Adipose tissue (tissue), 3 donors: ENCODE results near the gene CSPG4. TPM values are rescaled to one million over a fixed set of nuclear protein-coding genes. Genes with fewer than 3 reads are reported as not detected.
"Not testable (repeated sequence)": the region's sequence is repeated elsewhere in the genome, so short reads cannot be mapped to it uniquely, and the experiment has no call there.

ENCODE experiments used
- H3K27ac ChIP-seq: one replicate; pipeline ENCODE4 v1.5.1; 2013; ENCODE audit warnings: low read depth, low read length
- WGBS, 3 donors: extraction: QIAGEN DNeasy Blood & Tissue Kit; methylation state at CpG; one replicate each; pipeline ENCODE4 v1.1.7; 2013; 5-methylcytosine and 5-hydroxymethylcytosine counted together
- polyA plus RNA-seq, 3 donors: library from polyadenylated mRNA; stranded (reverse); fragments of 200-250 nt; gene quantifications; one replicate each; pipeline ENCODE4 v1.2.3, GENCODE V29; 2013
- donor health status: healthy with polysubstance abuse.
- donor health status: Bipolar disorder and iron deficiency.
- donor health status: healthy.

Gene CSPG4
- polyA plus RNA-seq, 3 donors, result 7.4 to 82.9 (median 25.3) TPM

DNA sequence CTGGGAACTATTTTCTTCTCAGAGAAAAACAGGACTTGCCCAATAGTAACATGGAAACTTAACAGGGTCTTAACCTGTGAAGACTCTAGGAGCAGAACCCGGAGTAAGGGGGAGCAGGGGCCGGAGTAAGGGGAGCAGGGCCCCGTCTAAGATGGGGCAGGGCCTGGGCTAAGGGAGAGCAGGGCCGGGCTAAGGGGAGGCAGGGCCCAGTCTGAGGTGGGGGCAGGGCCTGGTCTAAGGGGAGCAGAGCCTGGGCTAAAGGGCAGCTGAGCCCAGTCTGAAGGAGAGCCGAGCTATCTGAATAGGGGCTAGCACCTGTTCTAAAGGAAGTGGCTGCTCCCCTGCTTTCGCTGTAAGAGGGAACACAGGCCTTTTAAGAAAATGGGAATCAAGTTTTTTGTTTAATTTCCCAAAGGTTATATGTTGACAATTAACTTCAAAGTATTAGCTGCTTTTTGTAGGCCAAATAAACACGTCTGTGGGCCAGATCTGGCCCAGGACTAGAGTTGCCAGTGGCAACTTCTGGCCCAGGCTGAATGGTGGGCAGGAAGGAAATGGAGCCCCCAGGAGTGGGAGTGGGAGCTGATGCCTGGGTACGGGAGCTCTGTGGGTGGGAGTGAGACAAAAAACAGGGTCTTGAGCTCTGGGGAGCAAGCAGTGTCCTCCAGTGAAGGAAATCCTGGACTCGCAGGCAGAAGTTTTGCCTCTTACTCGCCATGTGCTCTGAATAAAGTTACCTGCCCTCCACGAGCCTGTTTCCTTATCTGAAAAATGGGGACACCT is 32.5 kb downstream of the CSPG4 start:
- no peak overlapping the region for H3K27ac ChIP-seq
- 72 to 78% (median 77%) methylated on average over 11 of the region's 11 CpGs for WGBS, 3 donors

DNA sequence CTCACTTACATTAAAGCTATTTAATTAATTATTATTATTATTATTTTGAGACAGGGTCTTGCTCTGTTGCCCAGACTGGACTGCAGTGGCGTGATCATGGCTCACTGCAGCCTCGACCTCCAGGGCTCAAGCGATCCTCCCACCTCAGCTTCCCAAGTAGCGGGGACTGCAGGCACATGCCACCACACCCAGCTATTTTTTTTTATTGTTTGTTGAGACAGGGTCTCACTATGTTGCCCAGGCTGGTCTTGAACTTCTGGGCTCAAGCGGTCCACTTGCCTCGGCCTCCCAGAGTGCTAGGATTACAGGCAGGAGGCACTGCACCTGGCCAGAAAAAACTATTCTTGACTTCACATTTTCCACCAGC is 34.3 kb downstream of the CSPG4 start:
- H3K27ac ChIP-seq, result not testable (repeated sequence)
- 93 to 95% (median 94%) methylated on average over 6 of the region's 6 CpGs for WGBS, 3 donors

GRCh38 chr15:75677465-75678323 is 35.0 kb downstream of the CSPG4 start:
- WGBS, 3 donors, result 82 to 88% (median 84%) methylated on average over 16 of the region's 16 CpGs
- H3K27ac ChIP-seq, result no peak overlapping the region

DNA sequence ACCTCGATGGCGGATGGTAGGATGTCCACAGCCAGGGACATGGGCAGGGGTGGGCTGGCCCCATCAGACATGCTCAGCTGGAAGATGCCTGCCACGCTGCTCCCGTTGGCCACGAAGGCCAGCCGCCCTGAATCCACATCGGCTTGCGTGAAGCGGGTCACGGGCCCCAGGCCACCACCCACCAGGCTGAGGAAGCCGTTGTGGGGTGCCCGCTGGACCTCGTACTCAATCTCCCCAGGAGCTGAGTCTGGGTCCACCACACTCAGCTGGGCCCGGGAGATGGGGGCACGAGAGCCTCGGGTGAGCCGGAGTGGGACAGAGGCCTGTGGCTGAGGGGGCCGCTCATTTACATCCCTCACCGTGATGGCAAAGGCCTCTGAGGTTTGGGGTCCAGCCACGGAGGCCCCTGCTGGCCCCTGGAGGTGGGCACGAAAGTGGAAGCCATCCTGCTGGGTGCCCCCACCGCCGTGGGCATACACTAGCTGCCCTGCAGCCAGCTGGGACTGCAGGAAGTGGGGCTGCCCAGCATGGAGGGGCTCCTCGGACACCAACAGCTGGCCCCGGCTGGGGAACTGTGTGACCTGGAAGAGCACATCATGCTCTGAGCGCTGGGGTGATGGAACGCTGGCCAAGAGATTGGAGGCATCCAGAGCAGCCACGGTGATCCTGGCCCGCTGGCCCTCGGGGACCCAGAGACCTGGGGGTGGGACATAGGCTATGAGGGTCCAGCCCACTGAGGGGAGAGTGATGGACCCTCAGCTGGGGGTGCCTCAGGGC is 35.8 kb downstream of the CSPG4 start:
- no peak overlapping the region for H3K27ac ChIP-seq
- 87 to 90% (median 88%) methylated on average over 29 to 30 of the region's 30 CpGs for WGBS, 3 donors

DNA sequence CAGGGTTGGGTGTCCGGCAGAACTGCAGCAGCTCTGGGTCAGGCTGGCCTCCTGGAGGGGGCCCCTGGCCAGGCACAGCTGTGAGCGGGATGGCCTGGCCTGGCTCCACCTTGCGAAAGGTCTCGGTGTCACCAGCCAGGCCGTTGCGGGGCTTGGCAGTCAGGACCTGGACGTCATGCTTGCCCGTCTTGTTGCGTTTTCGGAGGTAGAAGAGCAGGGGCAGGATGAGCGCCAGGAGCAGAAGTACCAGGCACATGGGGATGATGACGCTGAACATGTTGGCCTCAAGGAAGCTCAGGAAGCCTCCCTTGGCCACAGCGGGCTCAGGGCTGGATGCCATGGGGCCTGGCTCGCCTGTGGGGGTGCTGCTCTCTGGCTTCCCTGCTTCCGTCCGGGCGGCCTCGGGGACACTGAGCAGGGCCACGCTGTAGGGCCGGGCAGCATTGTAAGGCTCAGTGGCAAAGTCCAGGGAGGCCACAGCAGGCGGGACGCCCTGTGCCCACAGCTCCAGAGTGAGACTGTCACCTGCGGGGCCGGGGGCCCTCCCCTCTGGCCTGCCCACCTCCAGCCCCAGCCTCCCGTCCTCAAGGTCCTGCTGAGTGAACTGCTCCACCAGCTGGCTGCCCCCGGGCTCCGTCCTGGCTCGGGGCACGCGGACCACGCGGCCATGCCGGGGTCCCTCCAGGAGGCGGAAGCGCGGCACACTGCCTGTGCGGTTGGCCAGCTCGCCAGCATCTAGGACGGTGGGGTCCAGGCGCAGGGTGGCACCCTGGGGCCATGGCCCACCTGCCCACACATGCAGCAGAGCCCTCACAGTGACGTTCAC is 36.9 kb downstream of the CSPG4 start:
- 84 to 87% (median 86%) methylated on average over 40 to 41 of the region's 41 CpGs for WGBS, 3 donors
- no peak overlapping the region for H3K27ac ChIP-seq

- H3K27ac ChIP-seq, result no peak overlapping the region
- WGBS, 3 donors, result 77 to 84% (median 79%) methylated on average over 8 of the region's 8 CpGs
Observed at GRCh38 chr15:75674366-75674765, 38.3 kb downstream of the CSPG4 start.

GRCh38 chr15:75673426-75674235 is 39.0 kb downstream of the CSPG4 start:
- peak overlapping the region; percentile 36 for H3K27ac ChIP-seq
- 48 to 81% (median 64%) methylated on average over 10 of the region's 10 CpGs for WGBS, 3 donors

GRCh38 chr15:75672646-75673425 is 39.8 kb downstream of the CSPG4 start:
- 26 to 62% (median 58%) methylated on average over 14 of the region's 14 CpGs for WGBS, 3 donors

GRCh38 chr15:75671730-75672602 is 40.7 kb downstream of the CSPG4 start:
- WGBS, 3 donors, result 67 to 78% (median 76%) methylated on average over 11 of the region's 11 CpGs
- H3K27ac ChIP-seq, result no peak overlapping the region

More at GRCh38 chr15:75672646-75673425, 39.8 kb downstream of the CSPG4 start:
- H3K27ac ChIP-seq, result no peak overlapping the region

- 84 to 93% (median 85%) methylated on average over 6 of the region's 6 CpGs for WGBS, 3 donors
- no peak overlapping the region for H3K27ac ChIP-seq
Observed at GRCh38 chr15:75669879-75670212, 42.8 kb downstream of the CSPG4 start.

DNA sequence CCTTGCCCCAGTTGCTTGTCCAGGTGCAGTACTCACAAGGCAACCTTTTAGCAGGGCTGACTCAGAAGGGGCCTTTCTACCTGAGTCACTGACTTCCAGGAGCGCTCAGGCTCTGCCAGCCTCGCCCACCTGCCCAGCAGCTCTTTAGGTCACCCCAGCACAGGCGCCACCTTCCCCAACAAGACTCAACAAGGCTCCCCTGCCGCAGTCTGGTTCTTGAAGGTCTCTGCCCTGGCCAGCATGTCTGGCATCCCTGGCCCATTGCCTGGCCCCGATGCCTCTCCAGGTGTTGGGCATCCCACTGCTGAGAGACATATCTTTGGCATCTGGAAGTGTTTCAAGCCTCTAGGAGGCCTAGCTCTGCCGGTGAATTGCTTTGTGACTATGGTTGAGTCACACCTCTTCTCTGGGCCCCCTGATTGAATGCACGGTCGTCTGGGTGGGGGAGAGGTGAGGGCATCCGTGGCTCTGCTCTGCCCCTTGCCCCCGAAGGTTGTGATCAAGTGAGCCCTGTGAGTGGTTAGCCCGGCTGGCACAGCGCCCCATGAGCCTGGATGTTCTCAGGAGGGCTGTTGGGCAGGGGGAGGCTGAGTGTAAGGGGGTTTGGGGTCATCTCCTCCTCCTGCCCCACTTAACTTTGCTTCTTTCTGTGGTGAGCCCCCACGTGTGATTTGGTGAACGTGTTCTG is 43.3 kb downstream of the CSPG4 start:
- no peak overlapping the region for H3K27ac ChIP-seq
- 72 to 82% (median 80%) methylated on average over 14 of the region's 14 CpGs for WGBS, 3 donors

- WGBS, 3 donors, result 47 to 65% (median 53%) methylated on average over 14 to 15 of the region's 15 CpGs
Observed at GRCh38 chr15:75666823-75667501, 45.7 kb downstream of the CSPG4 start.

GRCh38 chr15:75663931-75664421 is 48.7 kb downstream of the CSPG4 start:
- WGBS, 3 donors, result 41 to 80% (median 70%) methylated on average over 11 of the region's 11 CpGs
- no peak overlapping the region for H3K27ac ChIP-seq

More at GRCh38 chr15:75666823-75667501, 45.7 kb downstream of the CSPG4 start:
- peak overlapping the region; percentile 64 for H3K27ac ChIP-seq

GRCh38 chr15:75662823-75663519 is 49.7 kb downstream of the CSPG4 start:
- H3K27ac ChIP-seq, result no peak overlapping the region
- 80 to 92% (median 91%) methylated on average over 9 of the region's 9 CpGs for WGBS, 3 donors
